Mesodermal cell (in vitro differentiated cells): ENCODE measurements around the gene C1QTNF6.

Source experiments
- H3K27ac ChIP-seq: 2 replicates; pipeline ENCODE4 v1.7.0; 2013; ENCODE audit warnings: mild to moderate bottlenecking, low read depth, low read length, moderate library complexity; ENCODE audit not compliant: severe bottlenecking
- H3K36me3 ChIP-seq: 2 replicates; pipeline ENCODE4 v1.7.1; 2013; ENCODE audit warnings: mild to moderate bottlenecking, low read length, moderate library complexity; ENCODE audit not compliant: control insufficient read depth, insufficient read depth
- H3K4me1 ChIP-seq: one replicate; pipeline ENCODE4 v1.7.1; 2013; ENCODE audit warnings: mild to moderate bottlenecking, low read length; ENCODE audit not compliant: insufficient read depth, control insufficient read depth, poor library complexity, severe bottlenecking
- H3K4me3 ChIP-seq: 2 replicates; pipeline ENCODE4 v1.7.0; 2013; ENCODE audit warnings: low read length, control low read depth, mild to moderate bottlenecking; ENCODE audit not compliant: insufficient read depth, poor library complexity, severe bottlenecking; ENCODE audit errors: extremely low read depth
- H3K9me3 ChIP-seq: 2 replicates; pipeline ENCODE4 v1.7.1; 2013; ENCODE audit warnings: mild to moderate bottlenecking, low read length, moderate library complexity; ENCODE audit not compliant: control insufficient read depth
- WGBS, 2 experiments: methylation state at CpG; one replicate each; pipeline ENCODE4 v1.1.5; 2013; ENCODE audit warnings: missing lambda C conversion rate in 2 of 2; ENCODE audit not compliant: insufficient coverage in 2 of 2; 5-methylcytosine and 5-hydroxymethylcytosine counted together

Gene C1QTNF6

DNA sequence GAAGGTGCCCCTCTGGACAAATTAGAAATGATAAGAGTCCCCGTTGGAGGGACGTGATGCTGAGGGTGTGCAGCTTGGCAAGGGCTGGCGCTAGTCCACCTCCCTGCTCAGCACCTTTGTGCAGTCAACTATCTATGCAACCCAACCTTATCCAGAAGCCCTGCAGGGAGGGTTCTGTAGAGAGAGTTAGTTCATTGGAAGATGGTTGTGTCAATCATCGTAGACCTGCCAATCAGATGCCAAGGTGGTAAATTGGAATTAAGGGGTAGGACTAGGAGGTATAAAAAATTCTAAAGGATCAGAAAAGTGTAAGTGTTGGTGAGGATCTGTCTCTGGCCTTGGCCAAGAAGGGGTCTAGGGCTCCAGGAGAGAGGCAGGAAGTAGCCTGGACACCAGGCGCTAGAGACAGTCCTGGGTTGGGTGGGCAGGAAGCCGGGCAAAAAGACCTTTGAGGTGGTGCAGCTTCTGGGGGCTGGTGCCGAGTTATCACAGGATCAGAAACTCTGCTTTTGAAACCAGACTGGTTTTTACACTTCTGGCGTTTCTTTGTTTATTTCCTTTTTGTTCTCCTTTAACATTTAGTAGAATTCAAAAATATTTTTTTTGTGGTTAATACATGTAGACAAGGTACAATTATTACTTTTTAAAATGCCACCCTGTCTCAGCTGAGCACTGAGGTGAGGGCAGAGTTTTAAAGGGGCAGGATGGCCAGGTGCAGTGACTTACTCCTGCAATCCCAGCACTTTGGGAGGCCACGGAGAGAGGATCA is 1.6 kb downstream of the C1QTNF6 start:
- H3K9me3 ChIP-seq: no peaks in the 10 kb centered on the region
- H3K36me3 ChIP-seq: peaks cover 15% of the 10 kb centered on the region
- H3K27ac ChIP-seq: no peak overlapping the region
- WGBS, 2 experiments: 90 to 91% methylated on average over 5 to 7 of the region's 9 CpGs
- H3K4me1 ChIP-seq: peaks cover 30% of the 10 kb centered on the region
- peak overlapping the region; percentile 51 for H3K4me3 ChIP-seq

GRCh38 chr22:37185646-37186227 is 2.3 kb downstream of the C1QTNF6 start:
- 95 to 97% methylated on average over 9 to 12 of the region's 13 CpGs for WGBS, 2 experiments
- Histone ChIP-seq H3K4me3 (no peak overlapping the region), H3K9me3 (no peaks in the 10 kb centered on the region), H3K36me3 (peaks cover 19% of the 10 kb centered on the region), H3K27ac (no peak overlapping the region), H3K4me1 (peaks cover 30% of the 10 kb centered on the region)

DNA sequence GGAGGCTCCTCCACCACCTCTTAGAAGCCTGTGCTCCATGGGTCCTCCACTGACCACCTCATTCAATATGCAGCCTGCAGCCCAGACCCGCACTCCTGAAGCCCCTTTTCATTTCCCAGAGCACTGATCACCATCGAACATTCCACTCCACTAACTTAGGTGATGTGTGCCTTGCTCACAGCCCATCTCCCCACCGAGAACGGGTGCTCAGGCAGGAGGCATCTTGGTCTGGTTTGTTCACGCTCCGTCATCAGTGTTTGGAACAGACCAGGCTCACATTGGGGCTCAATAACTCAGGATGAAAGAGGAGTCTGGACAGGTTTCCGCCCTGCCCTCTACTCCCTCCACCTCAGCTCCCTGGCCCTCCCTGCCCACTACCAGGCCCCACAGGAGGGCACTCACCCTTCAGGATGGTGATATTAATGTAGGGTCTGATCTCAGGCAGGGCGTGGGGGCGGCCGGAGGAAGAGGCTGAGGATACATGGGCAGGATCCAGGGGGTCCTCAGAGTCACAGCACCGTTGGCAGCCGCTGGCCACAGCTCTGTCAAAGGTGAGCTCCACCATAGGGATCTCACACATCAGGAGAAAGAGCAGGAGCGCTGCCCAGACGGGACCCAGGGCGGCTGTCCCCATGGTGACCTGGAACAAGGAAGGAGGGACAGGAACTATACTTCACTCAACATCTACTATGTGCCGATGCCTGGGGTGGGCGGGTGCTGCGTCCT is 3.1 kb downstream of the C1QTNF6 start:
- Histone ChIP-seq H3K27ac (no peak overlapping the region), H3K9me3 (no peaks in the 10 kb centered on the region), H3K4me1 (peaks cover 28% of the 10 kb centered on the region), H3K36me3 (peaks cover 20% of the 10 kb centered on the region), H3K4me3 (no peak overlapping the region)
- WGBS, 2 experiments: 89 to 91% methylated on average over 10 to 13 of the region's 18 CpGs

DNA sequence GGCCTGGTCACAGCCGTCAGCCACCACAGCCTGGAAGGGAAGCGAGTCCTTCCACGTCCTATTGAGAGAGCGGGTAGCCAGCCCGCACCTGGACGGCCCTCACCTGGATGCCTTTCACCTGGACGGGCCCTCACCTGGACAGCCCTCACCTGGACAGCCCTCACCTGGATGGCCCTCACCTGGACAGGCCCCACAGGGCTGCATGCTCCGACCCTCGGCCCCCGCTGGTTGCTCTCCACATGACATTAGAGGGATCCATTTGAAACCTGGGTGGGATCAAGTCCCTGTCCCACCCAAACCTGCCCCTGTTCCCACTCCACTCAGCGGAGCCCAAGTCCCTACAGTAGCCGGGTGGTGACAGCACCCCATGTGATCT is 3.7 kb downstream of the C1QTNF6 start:
- H3K9me3 ChIP-seq: no peaks in the 10 kb centered on the region
- peaks cover 22% of the 10 kb centered on the region for H3K4me1 ChIP-seq
- no peak overlapping the region for H3K4me3 ChIP-seq
- 89 to 95% methylated on average over 9 to 12 of the region's 12 CpGs for WGBS, 2 experiments
- peaks cover 20% of the 10 kb centered on the region for H3K36me3 ChIP-seq
- H3K27ac ChIP-seq: no peak overlapping the region

- peaks cover 20% of the 10 kb centered on the region for H3K36me3 ChIP-seq
- H3K9me3 ChIP-seq: no peaks in the 10 kb centered on the region
- H3K4me3 ChIP-seq: no peak overlapping the region
- peaks cover 15% of the 10 kb centered on the region for H3K4me1 ChIP-seq
- H3K27ac ChIP-seq: no peak overlapping the region
- 89 to 93% methylated on average over 12 to 16 of the region's 17 CpGs for WGBS, 2 experiments
Observed at GRCh38 chr22:37183432-37184379, 4.3 kb downstream of the C1QTNF6 start.

DNA sequence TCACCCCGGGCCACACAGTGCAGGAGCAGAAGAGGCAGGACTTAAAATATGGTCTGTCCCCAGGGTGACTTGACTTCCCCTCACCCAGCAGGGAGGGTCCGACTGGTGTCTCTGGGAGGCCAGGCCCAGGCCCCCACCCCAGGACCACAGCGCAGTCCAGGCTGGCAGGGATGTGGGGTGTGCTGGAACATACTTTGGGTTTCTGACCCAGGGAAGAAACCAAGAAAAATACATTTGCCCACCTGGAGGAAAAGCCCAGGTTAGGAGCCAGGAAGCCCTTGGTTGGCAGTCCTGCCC is 5.2 kb downstream of the C1QTNF6 start:
- 92 to 100% methylated on average over 1 to 2 of the region's 3 CpGs for WGBS, 2 experiments
- Histone ChIP-seq H3K4me1 (peaks cover 14% of the 10 kb centered on the region), H3K4me3 (no peak overlapping the region), H3K36me3 (peaks cover 20% of the 10 kb centered on the region), H3K9me3 (no peaks in the 10 kb centered on the region), H3K27ac (no peak overlapping the region)

DNA sequence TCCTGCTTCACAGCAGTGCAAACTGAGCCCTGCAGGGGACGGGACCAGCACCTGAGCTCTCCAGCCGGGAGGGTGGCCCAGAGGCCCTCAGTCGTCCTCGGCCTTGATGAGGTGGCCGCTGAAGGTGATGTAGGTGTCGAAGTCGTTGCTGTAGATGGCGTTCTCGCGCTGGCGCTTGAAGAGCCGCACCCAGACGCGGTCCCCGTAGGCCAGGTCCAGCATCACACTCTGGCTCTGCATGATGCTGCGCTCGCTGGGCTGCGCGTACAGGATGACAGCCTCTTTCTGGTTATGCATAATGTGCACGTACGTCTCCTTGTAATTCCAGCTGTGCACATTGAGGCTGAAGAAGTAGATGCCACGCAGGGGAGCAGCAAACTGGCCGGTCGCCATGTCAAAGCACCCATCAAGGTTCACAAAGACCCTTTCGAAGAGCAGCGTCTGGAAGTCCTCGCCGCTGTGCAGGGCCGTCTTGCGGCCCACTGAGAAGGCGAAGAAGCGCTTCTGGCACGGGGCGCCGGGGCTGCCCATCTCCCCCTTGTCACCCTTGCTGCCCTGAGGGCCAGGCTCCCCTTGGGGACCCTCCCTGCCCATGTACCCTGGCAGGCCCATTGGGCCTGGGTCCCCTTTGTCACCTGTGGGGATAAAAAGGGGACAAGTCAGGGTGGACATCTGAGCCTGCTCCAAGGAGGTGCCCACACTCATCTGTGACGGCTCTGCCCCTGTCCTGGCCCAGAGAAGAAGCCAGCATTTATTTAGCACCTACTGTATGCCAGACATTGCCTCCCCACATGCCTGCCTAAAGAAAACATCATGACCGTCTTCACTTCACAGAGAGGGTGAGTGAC is 5.7 kb downstream of the C1QTNF6 start:
- Histone ChIP-seq H3K4me3 (no peak overlapping the region), H3K27ac (no peak overlapping the region), H3K9me3 (no peaks in the 10 kb centered on the region), H3K4me1 (peaks cover 14% of the 10 kb centered on the region), H3K36me3 (peaks cover 20% of the 10 kb centered on the region)
- WGBS, 2 experiments: 92 to 95% methylated on average over 34 to 37 of the region's 37 CpGs

DNA sequence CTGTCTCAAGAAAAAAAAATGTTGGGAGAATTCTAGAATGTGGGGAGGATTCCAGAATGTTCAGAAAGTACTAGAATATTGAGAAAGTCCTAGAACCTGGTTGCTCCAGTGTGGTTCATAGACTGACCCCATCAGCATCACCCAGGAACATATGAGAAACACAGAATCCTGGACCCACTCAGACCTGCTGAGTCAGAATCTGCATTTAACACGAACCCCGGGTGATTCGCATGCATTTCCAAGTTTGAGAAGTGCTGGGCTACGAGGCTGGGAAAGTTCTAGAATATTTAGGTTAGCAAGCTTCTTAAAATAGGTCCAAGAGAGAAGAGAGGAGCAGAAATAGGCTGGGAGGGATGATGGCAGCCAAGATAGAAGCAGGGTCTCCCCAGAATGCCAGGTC is 6.4 kb downstream of the C1QTNF6 start:
- Histone ChIP-seq H3K36me3 (peaks cover 20% of the 10 kb centered on the region), H3K27ac (no peak overlapping the region), H3K4me1 (peaks cover 14% of the 10 kb centered on the region), H3K4me3 (no peak overlapping the region), H3K9me3 (no peaks in the 10 kb centered on the region)
- 88 to 95% methylated on average over 4 of the region's 4 CpGs for WGBS, 2 experiments

- H3K9me3 ChIP-seq: no peaks in the 10 kb centered on the region
- WGBS, 2 experiments: 92 to 95% methylated on average over 12 to 13 of the region's 15 CpGs
- peaks cover 18% of the 10 kb centered on the region for H3K4me1 ChIP-seq
- H3K4me3 ChIP-seq: no peak overlapping the region
- H3K27ac ChIP-seq: no peak overlapping the region
- peaks cover 20% of the 10 kb centered on the region for H3K36me3 ChIP-seq
Observed at GRCh38 chr22:37180531-37181231, 7.4 kb downstream of the C1QTNF6 start.
